Bronchial epithelial cell (primary cell): ENCODE measurements around the gene ANKRD1. TPM values are rescaled to one million over a fixed set of nuclear protein-coding genes. Genes with fewer than 3 reads are reported as not detected.
A peak's percentile ranks its signal among the peaks of the same experiment; 100 is the strongest.

Experiments
- DNase-seq: peaks from one replicate; pipeline ENCODE4 v3.0.0-alpha.2; 2010; ENCODE audit warnings: low read depth
- FAIRE-seq: peaks from 2 replicates; lab custom pipeline; 2011; peaks lifted over from hg19 to GRCh38; lab: Jason Lieb, UNC
- H3K27me3 ChIP-seq: 2 replicates; pipeline ENCODE4 v1.5.1; 2011; ENCODE audit warnings: low read length; ENCODE audit not compliant: control insufficient read depth, insufficient read depth
- H3K36me3 ChIP-seq: 2 replicates; pipeline ENCODE4 v1.5.1; 2011; ENCODE audit warnings: low read length; ENCODE audit not compliant: control insufficient read depth, insufficient read depth
- H3K4me3 ChIP-seq: 2 replicates; pipeline ENCODE4 v1.5.1; 2011; ENCODE audit warnings: mild to moderate bottlenecking, low read depth, low read length, control low read depth
- CTCF ChIP-seq: IDR thresholded peaks from 2 replicates; pipeline ENCODE4 v1.5.1; 2011; ENCODE audit warnings: mild to moderate bottlenecking, moderate library complexity, low read length, control low read depth, inconsistent platforms; ENCODE audit not compliant: insufficient read depth, severe bottlenecking
- total RNA-seq: library from RNA; depleted of rRNA; stranded (reverse); fragments of >200 nt; gene quantifications from 2 replicates; pipeline ENCODE4 v1.2.1, GENCODE V29; 2014

The ANKRD1 gene
- under 0.01 TPM in 1 of 2 replicates, not detected in the other for total RNA-seq

GRCh38 chr10:90920986-90921666 is at the start of gene ANKRD1:
Gene ANKRD1, minus strand, starts transcription at chr10:90921087. Its CDS starts 60 bp downstream, at chr10:90921027.
- FAIRE-seq, result peak; percentile 89
- Histone ChIP-seq H3K4me3 (no peak within 1 kb of the TSS), H3K27me3 (no peaks in the 10 kb centered on the region), H3K36me3 (no peaks in the 10 kb centered on the region)
- TF ChIP-seq CTCF, result no peak
- DNase-seq, result peak; percentile 95

GRCh38 chr10:90969947-90970673 is 49.2 kb upstream of the ANKRD1 start:
- DNase-seq, result peak; percentile 59
- H3K36me3 ChIP-seq, result no peaks in the 10 kb centered on the region
- no peak for FAIRE-seq
- H3K4me3 ChIP-seq, result no peak overlapping the region
- no peaks in the 10 kb centered on the region for H3K27me3 ChIP-seq
- no peak for TF ChIP-seq CTCF

- TF ChIP-seq CTCF, result no peak
- DNase-seq, result no peak
- Histone ChIP-seq H3K4me3 (no peak overlapping the region), H3K36me3 (no peaks in the 10 kb centered on the region), H3K27me3 (no peaks in the 10 kb centered on the region)
- FAIRE-seq, result no peak
Measured at GRCh38 chr10:90969121-90969534, 48.2 kb upstream of the ANKRD1 start.

GRCh38 chr10:90968328-90969081 is 47.6 kb upstream of the ANKRD1 start:
- FAIRE-seq (no peak), DNase-seq (no peak)
- Histone ChIP-seq H3K36me3 (no peaks in the 10 kb centered on the region), H3K27me3 (no peaks in the 10 kb centered on the region), H3K4me3 (no peak overlapping the region)
- TF ChIP-seq CTCF, result no peak

GRCh38 chr10:90967865-90968264 is 47.0 kb upstream of the ANKRD1 start:
- no peak for DNase-seq
- Histone ChIP-seq H3K4me3 (no peak overlapping the region), H3K36me3 (no peaks in the 10 kb centered on the region)

More at GRCh38 chr10:90967865-90968264, 47.0 kb upstream of the ANKRD1 start:
- TF ChIP-seq CTCF, result no peak
- no peak for FAIRE-seq
- no peaks in the 10 kb centered on the region for H3K27me3 ChIP-seq
